ENCODE results near the gene SLC35D3.

GRCh38 chr6:136956590-136957544, 34.8 kb downstream of the SLC35D3 start:
- no peak for TF ChIP-seq NFYB (CRISPR knock-in tag; conservative IDR thresholded peaks at IDR 0.05; ENCODE audit: low read depth)
- TF ChIP-seq CTCF (IDR thresholded peaks at IDR 0.05) = no peak
- TF ChIP-seq TEAD1 (CRISPR knock-in tag; IDR thresholded peaks at IDR 0.05) = peak; percentile 70; the same call in 1 of the 2 replicates
- TF ChIP-seq PREB (CRISPR knock-in tag; IDR thresholded peaks at IDR 0.05; ENCODE audit: borderline replicate concordance) = no peak
- TF ChIP-seq ZBTB43 (CRISPR knock-in tag; IDR thresholded peaks at IDR 0.05) = no peak
- TF ChIP-seq E2F1 (CRISPR knock-in tag; IDR thresholded peaks at IDR 0.05) = no peak
- TF ChIP-seq ZNF232 (CRISPR knock-in tag; IDR thresholded peaks at IDR 0.05) = no peak
- no peak for TF ChIP-seq USF2 (CRISPR knock-in tag; IDR thresholded peaks at IDR 0.05)
- TF ChIP-seq SP1 (CRISPR knock-in tag; conservative IDR thresholded peaks at IDR 0.05) = peak; percentile 38; the same call in 1 of the 2 replicates
